Body of pancreas (tissue), 4 donors: ENCODE results near the gene L1CAM.

Experiments used
- CTCF ChIP-seq, 7 experiments: fragments of 450-650 bp in 4 of 7; fragments of 200-600 bp in 3 of 7; sonication (generic) in 3 of 7; IDR thresholded peaks; one replicate each; pipeline ENCODE4 v1.5.1; 2016 to 2019; ENCODE audit warnings: antibody characterized with exemption in 7 of 7
- POLR2A ChIP-seq, 3 donors: fragments of 450-650 bp; IDR thresholded peaks; one replicate each; pipeline ENCODE4 v1.6.1; 2016; ENCODE audit warnings: antibody characterized with exemption in 3 of 3, mild to moderate bottlenecking in 2 of 3

GRCh38 chrX:153931151-153931550 lies 45.2 kb upstream of the L1CAM start:
- TF ChIP-seq CTCF (IDR thresholded peaks at IDR 0.05) (no peak), POLR2A (IDR thresholded peaks at IDR 0.05) (no peak)
